DMS53 treated with DMSO at 0.1 percent for 48 hours (cell line): Measurements from ENCODE around the gene COG2.
"Not testable (repeated sequence)": the region's sequence is repeated elsewhere in the genome, so short reads cannot be mapped to it uniquely, and the experiment has no call there.

Experiments
- DNase-seq: peaks from one replicate; lab custom pipeline; 2025; ENCODE audit not compliant: unreplicated experiment; lab: John Stamatoyannopoulos, UW

COG2 gene

GRCh38 chr1:230626232-230626631 is 16.0 kb upstream of the COG2 start:
- no peak for DNase-seq

GRCh38 chr1:230627767-230628166 is 14.5 kb upstream of the COG2 start:
- DNase-seq, result no peak

GRCh38 chr1:230629511-230629910 is 12.8 kb upstream of the COG2 start:
- no peak for DNase-seq

DNA sequence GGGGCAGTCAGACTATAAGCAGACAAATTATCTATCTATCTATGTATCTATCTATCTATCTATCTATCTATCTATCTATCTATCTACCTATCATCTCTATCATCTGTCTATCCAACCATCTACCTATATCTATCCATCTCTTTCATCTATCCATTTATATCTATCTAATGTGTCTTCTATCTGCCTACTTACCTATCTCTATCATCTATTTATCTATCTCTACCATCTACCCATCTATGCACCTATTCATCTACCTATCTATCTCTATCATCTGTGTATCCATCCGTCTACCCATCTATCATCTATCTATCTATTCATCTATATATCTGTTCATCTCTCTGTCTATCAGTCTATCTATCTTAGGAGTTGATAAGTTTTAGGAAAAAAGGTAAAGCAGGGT is 10.8 kb upstream of the COG2 start:
- DNase-seq, result no peak

- peak; percentile 56 for DNase-seq
Observed at GRCh38 chr1:230632273-230632873, 9.9 kb upstream of the COG2 start.

DNA sequence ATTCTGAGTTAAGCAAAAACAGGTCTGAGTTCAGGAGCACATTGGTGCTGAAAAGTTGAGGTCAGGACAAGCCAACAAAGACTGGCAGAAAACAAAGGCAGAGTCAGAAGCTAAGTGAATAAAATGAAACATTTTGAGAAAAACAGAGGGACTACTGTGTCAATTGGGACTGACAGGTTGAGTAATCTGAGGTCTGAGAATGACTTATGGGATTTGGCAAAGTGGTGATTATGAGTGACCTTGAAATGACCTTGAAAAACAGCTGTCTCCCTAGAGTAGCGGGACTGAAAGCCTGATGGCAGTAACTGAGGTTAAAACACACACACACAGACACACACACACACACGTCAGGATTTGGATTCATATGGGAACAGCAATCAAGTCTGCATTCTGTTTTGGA is 8.8 kb upstream of the COG2 start:
- DNase-seq, result no peak

DNA sequence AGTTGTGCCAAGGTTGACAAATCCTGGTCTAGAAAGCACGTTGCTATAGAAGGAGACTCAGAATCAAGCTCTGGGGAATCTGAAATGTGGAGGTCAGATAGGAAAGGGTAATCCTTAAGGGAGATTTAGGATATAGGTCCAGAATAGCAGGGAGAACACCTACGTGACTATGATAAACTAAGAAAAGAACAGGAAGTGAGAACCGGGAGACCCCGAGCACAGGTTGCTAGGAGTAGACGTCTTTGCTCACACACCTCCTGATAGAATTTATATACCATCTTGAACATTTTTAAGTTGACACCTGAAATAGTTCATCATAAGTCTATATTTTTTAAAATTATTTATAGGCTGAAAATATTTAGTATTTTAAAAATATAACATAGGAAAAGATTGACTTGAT is 7.9 kb upstream of the COG2 start:
- no peak for DNase-seq

DNA sequence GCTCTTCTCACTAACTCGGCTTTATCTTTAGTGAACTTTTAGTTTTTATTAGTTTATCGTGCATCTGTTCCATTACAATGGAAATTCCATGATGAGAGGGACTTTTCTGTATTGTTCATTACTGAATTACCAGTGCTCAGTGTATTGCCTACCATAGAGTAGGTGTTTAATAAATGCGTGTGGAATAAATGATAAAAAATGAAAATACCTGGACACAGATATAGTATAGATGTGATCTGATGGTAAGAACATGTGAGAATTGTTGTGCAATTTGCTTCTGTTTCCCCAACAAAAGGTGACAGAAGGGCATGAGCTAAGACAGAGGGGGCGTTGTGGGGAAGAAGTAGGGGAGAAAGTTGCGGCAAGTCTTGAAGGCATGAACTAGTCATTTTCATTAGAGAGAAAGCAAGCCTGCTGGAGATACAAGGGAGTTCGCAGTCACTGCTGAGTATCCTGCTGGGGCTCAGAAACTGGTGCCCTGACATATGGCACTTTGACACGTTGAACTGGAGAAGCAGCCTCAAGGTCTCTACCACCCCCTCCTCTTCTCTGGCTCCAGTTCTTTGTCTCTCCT is 5.6 kb upstream of the COG2 start:
- no peak for DNase-seq

- no peak for DNase-seq
Observed at GRCh38 chr1:230639714-230640209, 2.5 kb upstream of the COG2 start.

DNA sequence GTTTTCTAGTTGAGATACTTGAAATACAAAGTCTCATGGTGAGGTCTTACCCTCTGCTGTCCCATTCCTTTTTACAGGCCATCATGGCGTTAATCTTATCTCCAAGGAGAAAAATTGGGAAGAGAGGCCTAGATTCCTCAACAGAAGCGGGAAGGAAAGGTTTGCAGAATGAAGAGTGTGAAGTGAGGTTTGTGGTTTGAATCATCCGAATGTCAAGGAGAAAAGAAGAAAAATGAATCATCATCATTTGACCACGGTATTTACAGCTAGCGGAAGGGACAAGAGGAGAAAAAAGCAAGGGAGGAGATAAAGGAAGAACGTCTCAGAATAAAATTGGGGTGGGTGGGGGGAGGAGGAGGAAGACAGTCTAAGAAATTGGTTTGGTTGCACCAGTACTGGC is 935 bp upstream of the COG2 start:
- no peak for DNase-seq

DNA sequence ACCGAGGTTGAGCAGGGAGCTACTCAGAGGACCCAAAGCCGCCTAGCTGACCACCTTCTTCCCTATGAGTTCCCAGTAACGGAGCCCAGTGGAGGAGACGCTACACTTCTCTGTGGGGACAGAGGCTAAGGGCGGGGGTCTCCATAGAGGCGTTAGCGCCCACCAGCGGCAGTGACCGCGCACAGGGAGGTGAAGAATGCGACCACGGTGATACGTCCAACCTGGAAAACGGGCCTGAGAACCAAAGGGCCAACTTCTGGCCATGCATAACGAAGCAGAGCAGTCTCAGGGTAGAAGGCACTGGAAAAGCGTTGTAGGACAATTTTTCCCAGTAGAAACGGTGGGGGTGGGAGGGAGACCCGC is 400 bp upstream of the COG2 start:
- DNase-seq, result no peak

GRCh38 chr1:230643908-230644307 is 1.6 kb downstream of the COG2 start:
- no peak for DNase-seq

DNA sequence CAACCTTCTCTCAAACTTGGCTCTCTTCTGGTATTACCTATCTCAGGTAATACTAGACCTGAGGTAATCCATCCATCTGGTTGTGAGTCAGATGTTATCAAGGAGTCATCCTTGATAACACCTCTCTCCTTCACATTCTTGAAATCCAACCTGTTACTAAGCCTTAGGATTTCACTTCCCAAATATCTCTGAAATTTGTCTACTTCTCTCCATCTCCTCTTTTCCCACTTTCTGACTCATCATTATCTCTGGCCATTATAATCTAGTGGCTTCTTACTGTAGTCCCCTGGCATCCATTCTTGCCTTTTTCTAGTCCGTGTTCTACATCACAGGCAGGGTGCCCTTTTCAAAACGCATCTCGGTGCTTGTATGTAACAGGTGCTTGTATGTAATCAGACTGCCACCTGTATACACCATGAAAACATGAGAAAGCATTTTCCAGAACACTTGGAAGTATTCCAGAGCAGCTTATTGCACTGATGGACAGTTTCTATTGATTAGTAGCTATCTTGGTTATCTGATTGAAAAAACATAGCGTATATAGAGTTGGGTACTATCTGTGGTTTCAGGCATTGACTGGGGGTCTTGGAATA is 4.5 kb downstream of the COG2 start:
- DNase-seq, result no peak

- DNase-seq, result no peak
Observed at GRCh38 chr1:230647321-230647720, 5.0 kb downstream of the COG2 start.

- no peak for DNase-seq
Observed at GRCh38 chr1:230648114-230648513, 5.8 kb downstream of the COG2 start.

- no peak for DNase-seq
Observed at GRCh38 chr1:230650300-230650699, 8.0 kb downstream of the COG2 start.

DNA sequence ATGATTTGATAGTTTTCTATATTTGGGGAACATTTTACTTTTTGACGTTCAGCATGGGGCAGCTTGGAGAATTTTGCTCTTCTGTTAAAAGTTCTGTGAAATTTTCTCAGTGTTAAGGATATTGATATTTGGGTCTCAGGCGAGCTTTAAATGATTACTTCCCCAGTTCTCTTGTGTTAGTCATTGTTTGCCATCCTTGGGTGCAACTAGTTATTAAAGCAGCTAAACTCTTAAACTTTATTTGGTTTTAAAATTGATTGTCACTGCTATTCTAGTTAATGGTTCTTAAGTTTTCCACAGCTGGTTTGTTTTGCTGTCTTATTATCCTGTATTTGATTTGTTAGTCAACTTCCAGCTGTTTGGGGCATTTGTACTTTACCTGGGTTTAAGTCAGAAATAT is 9.0 kb downstream of the COG2 start:
- no peak for DNase-seq

- DNase-seq, result not testable (repeated sequence)
Observed at GRCh38 chr1:230656719-230657118, 14.4 kb downstream of the COG2 start.

GRCh38 chr1:230658103-230658502 is 15.8 kb downstream of the COG2 start:
- DNase-seq, result not testable (repeated sequence)

DNA sequence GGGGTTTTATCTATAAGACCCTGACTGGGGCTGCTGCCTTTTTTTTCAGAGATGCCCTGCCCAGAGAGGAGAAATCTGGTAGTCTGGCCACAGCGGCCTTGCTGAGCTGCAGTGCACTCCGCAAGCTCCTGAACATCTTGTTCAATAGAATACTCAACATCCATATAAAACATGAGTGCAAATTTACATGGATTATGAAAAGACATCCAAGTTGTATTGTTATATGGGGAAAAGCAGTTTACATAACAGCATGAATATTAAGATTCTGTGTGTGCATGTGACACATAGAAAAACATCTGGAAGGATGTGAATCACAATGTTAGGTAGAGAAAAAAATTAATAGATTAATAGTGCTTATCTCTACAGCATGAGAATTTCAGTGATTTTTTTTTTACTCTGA is 16.4 kb downstream of the COG2 start:
- no peak for DNase-seq

- peak; percentile 28 for DNase-seq
Observed at GRCh38 chr1:230661976-230662375, 19.7 kb downstream of the COG2 start.

- no peak for DNase-seq
Observed at GRCh38 chr1:230668227-230668626, 25.9 kb downstream of the COG2 start.

DNA sequence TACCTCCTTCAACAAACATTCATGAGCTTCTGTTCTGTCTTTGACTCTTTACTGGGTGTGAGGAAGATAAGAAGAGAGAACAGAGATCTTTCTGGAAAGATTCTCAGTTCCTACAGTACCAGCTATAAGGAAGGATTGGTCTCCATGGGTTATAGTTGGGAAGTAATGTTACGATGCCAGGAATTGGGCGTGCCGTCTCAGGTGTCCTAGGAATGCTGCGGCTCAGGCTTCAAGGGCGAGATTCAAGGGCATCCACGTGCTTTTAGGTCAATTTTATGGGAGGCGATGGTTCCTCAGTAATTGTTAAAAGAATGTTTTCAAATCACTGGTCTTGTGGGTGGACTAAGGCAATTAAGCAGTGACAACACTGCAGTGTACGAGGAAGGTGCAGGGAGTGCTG is 27.3 kb downstream of the COG2 start:
- no peak for DNase-seq
